ENCODE results near the gene KIAA1614.

KIAA1614 gene

DNA sequence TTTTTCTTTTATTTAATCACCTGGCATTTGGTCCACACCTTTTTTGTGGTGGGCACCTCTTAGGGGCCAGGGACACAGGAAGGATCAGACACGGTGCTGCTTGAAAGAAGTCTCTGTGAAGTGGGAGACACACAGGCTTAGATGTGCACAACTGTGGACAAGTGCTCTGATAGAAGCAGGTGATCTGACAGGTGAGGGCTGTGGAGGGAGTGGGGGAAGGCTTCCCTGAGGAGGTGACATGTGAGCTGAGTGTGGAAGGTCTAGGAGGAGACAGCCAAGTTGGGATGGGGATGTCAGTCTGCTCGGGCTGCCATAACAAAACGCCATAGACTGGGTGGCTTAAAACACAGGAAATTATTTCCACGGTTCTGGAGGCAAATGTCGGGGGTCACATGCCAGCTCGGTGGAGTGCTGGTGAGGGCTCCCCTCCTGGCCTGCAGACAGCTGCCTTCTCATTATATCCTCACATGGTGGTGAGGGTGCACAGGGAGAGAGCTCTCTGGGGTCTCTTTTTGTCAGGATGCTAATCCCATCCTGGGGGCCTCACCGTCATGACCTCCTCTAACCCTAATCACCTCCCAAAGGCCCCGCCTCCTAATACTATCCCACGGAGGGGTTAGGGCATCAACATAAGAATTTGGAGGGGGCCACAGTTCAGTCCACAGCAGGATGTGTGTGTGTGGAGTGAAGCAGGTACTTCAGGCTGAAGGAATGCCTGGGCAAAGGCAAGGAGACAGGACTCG lies 5.2 kb upstream of the KIAA1614 start:
- DNase-seq, result no peak

DNA sequence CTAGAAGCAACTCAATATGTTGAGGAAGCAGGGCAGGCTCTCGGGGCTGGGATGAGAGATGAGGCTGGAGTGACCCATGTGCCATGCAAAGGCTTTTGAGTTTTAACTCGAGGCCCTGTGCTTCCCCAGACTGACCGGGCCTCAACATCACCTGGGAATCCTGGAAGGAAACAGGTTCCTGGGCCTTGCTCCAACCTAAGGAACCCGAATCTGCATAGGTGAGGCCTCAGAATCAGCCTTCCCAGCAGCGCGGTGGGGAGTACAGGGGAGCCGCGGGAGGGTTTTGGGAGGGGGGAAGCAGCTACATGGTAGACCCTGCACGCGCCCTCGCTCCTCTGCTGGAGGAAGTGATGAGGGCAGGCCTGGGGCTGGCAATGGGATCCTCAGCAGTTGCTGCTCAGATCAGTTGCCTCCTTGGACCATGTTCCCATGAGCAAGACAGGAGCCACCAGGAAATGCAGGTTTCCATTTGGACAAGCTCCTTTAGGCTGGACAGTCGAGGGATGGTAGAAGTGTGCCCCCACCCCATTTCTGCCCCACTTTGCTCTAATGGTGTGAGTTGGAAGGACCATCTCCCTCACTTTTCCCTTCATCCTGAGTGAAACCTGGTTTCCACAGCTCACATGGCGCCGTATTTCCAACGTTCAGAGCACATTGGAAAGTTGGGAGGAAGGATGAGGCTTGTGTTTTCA lies 4.5 kb upstream of the KIAA1614 start:
- DNase-seq, result no peak

DNA sequence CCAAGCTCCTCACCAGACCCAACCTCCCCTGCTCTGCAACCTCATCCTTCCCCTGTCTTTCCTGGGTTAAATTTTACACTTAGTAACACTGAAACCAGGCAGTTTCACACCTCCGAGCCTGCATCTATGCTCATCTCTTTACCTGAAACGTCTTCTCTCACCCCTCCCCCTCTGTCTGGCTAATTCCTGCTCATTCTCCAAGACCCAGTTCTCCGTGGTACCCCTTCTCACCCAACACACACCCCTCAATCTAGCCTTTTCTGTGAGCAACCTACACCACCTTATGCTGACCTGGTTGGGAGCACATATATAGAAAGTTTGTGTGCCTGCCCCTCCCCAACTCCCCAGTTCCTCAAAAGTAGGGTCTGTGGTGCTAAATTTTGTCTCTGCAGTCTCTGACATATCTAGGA lies 3.7 kb upstream of the KIAA1614 start:
- peak; percentile 61 for DNase-seq

DNA sequence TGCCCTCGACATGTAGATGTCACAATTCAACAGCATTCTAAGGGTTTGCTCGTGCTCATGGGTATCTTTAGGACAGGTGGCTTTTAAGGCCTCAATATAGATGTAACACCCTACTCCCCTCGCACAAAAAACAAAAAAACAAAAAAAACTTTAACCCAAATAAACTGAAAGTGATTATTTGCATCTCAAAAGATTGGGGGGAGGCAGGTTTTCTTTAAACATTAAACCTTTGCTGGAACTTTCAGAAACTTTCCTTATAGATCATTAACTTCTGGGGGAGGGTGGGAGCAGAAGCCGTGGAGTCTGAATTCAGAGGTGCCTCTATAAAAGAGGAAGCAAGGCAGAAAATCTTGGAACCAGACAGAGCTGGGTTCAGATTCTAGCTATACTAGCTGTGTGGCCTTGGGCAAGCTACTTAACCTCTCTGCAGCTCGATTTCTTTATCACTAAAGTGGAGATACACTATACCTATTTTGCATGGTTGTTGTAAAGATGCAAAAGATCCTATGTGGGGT lies 3.2 kb upstream of the KIAA1614 start:
- no peak for DNase-seq

DNA sequence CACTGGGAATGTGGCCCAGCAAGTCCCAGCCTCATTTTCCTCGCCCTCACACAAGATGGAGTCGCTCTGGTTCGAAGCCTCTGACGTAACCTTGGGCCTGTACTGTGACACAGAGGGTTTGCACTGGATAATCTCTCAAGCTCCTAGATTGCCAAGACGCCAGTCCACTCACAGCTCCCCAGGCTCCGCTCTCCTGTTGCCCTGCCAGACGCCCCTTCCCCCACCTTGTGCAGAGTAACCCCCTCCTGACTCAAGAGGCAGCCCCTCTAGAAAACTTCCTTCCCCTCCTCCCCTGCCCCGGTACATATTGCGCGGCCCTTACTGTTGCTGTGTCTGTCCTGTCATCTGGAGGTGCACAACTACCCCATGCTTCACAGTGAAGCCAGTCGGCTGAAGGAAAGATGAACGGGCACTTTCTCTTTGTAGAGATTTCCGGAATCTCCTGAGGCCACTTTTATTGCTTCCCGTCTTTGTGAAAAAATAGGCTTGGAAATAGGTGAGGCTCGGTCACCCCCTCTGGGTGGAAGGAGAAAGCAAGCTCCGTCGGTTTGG lies 981 bp upstream of the KIAA1614 start:
- no peak for DNase-seq

DNA sequence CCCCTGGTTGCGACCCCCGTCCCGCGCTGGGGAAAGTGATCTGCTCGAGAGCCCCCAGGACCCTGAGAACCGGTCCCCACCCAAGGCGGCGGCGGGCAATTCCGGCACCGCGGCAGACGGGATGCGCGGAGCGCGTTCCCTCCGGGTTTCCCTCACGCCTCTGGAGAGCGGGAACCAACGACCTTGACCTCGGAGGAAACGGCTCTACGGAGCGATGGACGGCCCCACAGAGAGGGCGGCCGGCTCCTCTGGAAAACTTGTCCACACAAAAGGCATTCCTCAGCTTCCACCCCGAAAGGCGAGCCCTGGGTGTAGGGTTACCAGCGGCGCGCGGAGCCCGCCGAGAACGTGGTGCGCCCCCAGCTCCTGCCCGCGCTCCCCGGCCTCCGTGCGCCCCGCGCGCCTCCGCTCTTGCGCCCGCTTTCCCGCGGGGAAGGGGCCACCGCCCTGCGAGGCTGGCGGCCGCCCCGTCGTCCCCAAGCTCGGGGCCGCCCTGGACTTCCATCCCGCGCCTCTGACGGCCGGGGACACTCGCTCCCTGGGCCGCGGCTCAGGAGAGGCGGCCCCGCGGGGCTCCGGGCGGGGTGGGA lies 391 bp upstream of the KIAA1614 start:
- DNase-seq, result no peak

DNA sequence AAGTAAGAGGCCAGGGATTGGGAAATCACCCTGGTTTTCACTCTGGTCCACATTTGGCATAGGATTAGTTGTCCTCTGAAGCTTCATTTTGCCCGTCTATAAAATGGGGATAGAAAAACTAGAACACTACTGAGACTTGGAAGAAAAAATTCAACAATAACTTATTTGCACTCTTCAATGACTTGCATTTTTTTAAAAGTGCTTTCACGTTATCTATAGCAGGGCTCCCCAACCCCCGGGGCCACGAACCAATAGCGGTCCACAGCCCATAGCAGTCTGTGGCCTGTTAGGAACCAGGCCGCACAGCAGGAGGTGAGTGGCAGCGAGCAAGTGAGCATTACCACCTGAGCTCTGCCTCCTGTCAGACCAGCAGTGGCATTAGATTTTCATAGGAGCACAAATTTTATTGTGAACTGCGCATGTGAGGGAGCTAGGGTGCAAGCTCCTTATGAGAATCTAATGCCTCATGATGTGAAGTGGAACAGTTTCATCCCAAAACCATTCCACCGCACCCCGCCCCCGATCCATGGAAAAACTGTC lies 2.8 kb downstream of the KIAA1614 start:
- no peak for DNase-seq

DNA sequence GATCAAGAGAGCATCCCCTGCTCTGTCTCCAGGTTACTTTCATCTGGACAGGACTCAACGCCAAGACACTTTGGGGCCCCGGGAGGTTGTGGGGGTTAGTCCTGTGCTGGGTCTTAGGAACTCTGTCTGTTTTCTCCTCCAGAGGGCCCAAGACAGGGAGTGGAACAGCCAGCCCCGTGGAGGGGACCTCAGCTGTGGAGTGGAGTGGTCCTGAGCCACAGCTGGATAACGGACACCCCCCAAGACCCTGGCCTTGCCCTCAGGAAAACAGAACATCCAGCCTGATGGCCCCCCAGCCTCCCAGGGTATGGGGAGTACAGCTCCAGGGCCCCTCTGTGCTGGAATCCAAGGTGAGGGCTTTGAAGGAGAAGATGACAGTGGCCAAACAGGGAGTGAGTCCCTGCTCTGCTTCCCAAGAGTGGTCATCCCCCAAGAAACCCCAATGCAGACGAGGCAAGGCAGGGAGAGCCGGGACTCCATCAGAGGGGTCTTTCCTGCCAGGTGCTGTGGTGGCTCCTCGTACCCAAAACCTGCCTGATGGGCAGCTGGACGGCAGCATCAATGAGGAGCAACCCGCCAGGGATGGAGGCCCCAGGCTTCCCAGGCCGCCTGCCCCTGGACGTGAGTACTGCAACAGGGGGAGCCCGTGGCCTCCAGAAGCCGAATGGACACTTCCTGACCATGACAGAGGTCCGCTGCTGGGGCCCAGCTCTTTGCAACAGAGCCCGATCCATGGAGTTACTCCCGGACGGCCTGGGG lies 3.5 kb downstream of the KIAA1614 start:
- DNase-seq, result no peak

DNA sequence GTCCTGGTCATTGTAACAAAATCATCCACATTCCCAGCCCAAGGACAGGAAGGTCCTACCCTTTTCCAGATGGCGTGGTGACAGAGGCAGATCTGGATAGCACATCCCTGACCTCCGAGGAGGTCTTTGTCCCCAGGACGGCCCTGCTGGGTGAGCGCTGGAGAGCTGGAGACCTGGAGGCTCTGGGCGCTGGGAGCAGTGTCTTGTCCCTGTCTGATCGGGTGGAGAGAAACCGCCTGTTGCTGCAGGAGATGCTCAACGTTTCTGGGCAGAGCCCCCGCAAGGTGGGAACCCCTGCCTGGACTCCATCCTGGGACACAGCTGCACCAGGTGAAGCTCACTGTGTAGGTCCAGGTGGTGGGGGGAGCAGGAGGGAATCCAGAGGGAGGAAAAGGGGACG lies 4.1 kb downstream of the KIAA1614 start:
- no peak for DNase-seq

DNA sequence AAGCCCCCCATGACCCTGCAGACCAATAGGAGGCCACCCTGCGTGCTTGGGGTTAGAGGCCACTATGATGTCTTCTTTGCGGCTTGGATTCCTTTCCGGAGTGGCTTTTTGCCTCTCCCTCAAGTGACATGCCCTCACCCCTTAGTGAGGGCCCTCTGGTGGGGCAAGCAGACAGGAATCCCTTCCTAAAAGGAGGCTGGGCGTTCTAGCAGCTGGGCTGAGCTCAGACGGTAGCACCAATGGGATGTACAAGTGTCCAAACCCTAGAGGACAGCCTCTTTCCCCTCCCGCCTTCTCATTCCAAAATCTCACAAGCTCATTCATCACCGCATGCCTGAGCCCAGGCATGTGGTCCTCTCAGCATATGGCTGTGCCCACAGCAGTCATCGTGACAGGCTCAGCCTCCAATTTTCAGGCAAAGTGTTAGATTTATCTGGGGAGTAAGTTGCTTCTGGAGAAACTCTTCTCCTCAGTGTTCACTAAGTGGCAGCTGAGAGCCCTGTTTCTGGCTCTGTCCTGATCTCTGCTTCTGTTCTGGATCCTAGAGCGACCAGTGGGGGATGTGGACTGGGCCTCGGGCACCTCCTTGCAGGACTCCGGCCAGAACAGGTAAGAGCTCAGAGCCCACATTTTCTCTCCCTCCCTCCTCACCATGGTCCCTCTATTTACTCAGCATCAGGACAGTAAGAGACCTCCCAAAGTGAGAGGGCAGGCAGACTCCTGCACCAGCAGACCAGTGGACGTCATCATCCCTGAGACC lies 4.8 kb downstream of the KIAA1614 start:
- no peak for DNase-seq

DNA sequence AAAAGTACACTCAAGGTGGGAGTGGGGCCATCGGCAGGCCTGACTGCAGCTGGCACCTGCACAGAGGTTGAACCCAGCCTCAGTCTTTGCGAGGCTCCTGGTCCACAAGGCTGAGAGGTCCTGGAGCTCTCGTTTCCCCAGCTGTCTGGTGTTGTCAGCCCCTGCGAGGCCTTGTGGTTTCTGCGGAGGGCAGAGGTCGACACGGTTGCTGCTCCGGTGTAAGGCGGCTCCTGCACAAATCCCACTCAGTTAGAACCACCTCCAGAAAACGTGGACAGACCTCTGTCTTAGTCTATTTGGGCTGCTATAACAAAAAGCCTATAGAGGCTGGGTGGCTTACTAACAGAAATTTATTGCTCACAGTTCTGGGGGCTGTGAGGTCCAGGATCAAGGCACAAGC lies 5.8 kb downstream of the KIAA1614 start:
- no peak for DNase-seq

DNA sequence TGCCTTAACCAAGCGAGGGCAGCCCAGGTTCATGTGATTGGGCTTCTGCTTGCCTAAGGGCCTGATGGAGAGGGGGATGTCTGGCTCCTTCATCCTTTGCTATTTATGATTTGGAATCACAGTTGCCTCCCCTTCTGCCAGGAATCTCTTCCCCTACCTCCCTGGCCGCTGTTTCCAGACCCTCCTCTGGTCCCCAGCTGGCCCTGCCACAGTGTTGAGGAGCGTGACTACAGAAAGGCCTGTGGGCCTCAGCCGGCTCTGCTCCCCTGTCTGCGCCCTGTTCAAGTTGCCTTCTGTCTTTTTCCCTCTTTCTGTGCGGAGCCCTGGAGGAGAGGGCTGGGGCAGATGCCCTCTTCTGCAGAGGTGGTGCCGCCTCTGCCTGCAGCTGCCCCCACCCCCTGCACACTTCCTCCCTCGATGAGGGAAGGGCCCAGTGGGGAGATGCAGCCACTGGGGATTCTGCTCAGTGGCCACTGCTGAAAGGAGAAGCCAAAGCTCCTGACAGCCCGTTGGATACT lies 6.5 kb downstream of the KIAA1614 start:
- no peak for DNase-seq

DNA sequence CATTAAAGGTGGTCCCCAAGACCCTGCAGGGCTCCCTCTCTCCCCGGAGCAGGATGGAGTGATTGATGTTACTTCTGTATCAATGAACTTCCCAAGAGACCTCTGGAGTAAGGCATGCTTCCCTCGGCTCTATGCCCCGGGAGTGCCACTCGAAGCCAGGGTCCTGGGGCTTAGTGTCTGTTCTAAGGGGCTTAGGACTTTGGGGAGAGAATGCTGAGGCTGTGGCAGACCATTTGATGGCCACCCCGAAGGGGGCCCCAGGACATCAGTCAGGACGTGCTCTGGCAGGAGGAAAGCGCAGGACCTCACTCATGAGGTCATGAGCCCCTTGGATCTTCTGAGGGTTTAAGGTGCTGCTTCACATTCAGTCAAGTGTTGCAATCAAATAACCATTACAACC lies 7.5 kb downstream of the KIAA1614 start:
- DNase-seq, result no peak

DNA sequence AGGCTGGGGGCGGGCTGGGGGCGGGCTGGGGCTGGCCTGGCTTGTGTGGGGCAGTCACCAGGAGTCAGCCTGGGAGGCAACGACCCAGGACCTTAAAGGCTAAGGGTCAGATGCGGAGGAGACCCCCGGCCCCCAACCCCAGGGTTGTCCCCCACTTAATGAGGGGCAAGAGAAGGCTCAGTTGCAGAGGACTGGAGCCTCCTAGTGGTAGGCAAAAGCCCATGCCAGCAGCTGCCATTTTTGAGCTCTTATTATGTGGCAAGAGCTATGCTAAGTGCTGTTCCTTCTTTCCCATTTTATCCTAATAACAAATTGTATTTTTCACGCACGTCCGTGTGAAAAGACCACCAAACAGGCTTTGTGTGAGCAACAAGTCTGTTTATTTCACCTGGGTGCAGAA lies 8.0 kb downstream of the KIAA1614 start:
- peak; percentile 14 for DNase-seq

DNA sequence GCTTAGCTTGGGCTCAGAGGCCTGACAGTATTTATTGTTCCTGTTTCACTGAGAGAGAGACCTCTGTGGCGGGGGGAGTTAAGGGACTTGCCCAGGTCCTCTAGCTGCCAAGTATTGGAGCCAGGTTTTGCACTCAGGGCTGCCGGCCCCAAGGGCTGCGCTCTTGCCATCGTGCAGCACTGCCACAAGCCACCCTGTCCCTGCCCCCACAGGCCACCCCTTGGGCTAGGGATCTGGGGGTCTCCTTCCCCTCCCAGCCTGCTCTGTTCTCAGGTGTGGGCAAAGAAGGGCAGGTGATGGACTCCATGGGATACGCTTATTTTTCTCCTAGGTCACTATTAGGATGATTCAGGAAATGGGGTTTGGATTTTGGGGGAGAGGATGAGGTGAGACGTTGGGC lies 8.7 kb downstream of the KIAA1614 start:
- no peak for DNase-seq

DNA sequence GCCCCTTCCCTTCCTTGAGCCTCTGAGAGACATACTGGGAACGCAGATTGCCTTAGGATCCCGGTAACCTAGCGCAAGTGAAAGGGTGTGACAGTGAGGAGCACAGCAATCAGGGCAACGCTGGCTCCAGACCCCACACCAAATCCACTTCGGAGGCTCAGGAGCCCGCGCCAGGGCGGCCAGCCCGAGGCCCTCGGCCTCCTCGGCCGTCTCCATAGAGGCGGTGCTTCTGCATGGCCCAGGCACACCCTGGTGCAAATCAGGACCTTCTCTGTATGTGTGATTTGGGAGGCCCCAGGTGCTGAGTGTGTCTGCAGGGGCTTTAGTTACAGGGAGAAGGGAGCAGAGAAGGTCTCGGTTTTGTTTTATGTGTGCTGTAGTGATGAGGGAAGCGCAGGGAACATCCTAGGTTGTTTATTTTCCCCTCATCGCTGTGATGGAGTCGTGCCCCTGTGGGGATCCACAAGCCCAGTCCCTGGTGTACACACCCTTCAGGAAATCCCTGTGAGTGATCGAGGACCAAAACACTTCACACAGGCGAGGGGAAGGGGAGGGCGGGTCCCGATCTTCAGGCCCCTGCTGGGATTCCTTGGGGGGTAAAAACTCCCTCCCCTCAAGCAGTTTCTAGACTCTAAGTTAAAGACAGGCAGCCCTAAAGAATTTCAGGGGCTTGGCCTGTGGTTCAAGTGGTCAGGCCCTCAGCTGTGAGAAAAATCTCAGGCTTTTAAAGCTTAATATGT lies 9.4 kb downstream of the KIAA1614 start:
- DNase-seq, result no peak

DNA sequence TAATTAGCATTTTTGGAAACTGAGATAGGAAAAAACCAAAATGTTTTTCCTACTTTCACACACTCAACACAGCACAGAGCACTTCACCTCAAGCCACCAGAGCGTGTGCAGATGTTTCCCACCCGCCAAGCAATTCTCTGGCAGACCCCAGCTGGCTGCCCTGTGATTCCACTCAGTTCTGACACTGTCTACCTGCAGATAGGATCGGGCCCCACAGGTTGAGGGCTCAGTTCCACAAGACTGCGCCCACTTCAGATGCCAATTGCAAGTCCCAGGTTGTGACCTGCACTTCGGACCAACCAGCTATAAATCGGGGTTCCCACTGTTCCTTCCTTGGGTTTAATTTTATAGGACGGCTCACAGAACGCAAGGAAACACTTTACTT lies 9.9 kb downstream of the KIAA1614 start:
- DNase-seq, result no peak

DNA sequence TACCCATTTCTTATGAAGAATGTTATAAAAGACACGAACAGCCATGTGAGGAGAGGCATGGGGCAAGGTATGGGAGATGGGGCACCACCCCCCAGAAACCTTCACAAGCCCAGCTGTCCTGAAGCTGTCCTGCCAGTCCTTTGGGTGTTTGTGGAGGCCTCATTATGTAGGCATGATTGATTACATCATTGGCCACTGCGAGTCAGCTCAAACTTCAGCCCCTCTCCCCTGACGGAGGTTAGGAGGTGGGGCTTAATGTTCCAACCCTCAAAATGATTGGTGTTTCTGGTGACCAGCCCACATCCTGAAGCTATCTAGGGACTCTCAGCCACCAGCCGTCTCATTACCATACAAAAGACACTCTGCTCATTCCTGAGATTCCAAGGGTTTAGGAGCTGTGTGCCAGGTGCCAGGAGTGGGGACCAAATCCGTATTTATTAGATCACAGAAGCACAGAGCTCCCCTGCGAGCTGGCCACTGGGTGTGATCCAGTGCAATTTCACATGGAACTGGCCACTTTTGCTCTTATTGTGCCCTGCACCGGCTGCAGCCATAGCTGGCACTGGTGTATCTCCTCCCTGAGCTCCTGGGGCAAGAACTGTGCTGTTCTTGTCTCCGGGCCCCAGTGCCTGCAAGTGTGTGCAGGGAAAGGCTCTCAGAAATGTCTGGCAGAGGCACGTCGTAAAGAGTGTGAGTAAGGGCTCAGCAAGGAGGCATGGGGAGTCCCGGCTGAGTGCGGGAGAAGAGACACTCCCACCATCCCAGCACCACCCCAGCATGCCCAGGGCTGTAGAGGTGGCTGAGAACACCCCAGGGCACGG lies 10.5 kb downstream of the KIAA1614 start:
- DNase-seq, result no peak

DNA sequence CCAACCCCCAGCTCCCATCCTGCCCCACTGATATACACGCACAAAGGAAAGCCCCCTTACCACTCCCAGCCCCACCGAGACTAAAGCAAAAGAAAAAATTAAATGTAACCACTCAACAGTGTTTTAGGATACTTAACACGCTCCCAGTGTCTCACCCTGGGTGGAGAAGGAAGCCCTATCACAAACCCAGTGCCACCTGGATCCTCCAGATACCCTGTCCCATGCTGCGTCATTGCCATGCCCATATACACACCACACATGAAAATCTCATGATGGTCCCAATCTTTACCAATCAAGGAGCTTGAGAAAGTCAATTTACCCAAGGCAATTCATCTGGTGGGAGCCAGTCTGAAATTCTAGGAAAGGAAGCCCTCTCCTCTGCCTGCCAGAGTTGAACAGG lies 11.2 kb downstream of the KIAA1614 start:
- no peak for DNase-seq

DNA sequence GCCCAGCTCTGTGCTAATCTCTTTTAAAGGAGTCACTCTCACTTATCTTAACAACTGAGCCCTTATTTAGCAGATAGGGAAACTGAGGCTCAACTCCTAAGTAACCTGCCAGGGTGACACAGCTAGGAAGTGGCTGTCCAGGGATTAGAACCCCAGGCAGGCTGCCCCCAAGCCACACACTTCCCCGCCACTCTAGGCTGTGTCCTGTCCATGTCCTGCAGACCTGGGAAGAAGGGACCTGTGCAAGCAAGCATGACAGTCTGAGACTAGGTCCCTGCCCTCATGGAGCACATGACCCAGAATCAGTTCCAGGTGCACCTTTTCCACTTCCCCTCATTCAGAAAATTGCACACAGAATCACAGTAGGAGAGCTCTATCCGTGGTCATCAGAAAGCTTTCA lies 12.2 kb downstream of the KIAA1614 start:
- DNase-seq, result no peak

Data from activated CD4-positive, alpha-beta T cell treated with anti-CD3 and anti-CD28 coated beads, Interleukin-2, Interleukin-6, amounts not matched to agents 100 ng/mL and 50 ng/mL, durations not matched to agents 16 hours and 8 hours (primary cell).